ENCODE results near the gene ZNF775.

ZNF775 gene

DNA sequence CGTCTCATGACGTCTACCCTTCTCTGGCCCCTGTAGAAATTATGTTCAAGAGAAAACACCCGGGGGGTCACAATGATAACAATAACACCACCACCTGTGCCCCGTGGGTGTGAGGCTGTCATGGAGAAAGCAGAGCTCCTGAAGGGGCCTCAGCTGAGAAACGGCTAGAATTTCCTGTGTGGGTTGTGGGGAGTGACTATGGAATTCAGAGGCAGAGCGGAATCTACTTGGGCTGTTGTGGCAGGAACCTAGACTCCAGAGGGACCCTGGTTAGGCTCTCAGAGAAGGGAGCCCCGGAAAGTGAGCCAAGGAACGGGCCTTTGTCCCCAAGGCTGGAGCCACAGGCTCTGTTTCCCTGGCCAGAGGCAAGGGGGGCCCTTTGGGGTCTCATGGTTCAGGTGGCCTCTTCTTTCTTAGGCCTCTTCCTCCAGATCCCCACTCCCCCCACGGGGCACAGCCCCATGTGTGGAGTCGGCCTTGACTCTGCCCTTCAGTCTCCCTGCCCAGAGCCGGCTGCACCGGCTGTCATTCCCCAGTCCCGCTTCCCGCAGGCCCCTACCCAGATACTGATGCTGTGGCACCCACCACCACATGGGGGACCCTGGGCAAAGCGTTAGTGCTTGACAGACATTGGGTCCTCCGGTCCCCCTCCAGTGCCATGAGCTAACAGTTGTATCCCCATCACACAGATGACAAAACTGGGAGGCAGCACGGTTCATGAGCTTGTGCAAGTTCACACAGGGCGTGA, 64.8 kb downstream of the ZNF775 start:
- DNase-seq, result no peak
- no peak for TF ChIP-seq POLR2A (IDR thresholded peaks at IDR 0.05; ENCODE audit: low read length)
- no peak for TF ChIP-seq GATA1 (IDR thresholded peaks at IDR 0.05; ENCODE audit: low read depth, low read length)

DNA sequence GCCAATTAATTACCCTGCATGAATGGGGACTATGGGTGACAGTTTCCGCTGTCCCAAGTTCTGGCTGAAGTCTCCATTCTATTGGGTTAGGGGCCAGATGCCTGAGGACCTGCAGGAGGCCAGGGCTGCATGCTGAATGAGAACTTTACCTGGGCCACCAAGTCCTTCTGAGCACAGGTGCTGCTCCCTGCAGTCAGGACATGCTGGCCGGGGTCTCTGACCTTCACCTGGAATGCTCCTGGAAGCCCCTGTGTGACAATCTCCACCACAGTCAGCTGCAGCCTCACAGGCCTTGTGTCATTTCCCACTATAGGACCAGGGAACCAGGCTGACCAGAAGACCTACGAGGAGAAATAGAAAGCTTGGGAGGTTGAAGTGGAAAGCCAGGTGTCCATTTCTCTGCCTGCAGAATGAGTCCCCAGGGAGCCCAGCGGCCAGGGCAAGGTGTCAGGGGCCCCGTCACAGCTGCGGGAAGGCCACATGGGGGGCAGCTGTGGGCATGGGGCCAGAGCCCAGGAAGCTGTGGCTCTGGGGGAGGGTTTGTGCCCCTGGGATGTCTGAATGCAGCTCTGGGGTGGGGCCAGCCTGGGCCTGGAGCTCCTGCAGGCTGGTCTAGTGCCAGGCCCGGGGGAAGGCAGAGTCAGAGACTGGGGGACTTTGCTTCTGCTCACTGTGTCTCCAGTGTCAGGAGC, 65.7 kb downstream of the ZNF775 start:
- no peak for DNase-seq
- TF ChIP-seq GATA1 (IDR thresholded peaks at IDR 0.05; ENCODE audit: low read depth, low read length) (no peak), POLR2A (IDR thresholded peaks at IDR 0.05; ENCODE audit: low read length) (no peak)

DNA sequence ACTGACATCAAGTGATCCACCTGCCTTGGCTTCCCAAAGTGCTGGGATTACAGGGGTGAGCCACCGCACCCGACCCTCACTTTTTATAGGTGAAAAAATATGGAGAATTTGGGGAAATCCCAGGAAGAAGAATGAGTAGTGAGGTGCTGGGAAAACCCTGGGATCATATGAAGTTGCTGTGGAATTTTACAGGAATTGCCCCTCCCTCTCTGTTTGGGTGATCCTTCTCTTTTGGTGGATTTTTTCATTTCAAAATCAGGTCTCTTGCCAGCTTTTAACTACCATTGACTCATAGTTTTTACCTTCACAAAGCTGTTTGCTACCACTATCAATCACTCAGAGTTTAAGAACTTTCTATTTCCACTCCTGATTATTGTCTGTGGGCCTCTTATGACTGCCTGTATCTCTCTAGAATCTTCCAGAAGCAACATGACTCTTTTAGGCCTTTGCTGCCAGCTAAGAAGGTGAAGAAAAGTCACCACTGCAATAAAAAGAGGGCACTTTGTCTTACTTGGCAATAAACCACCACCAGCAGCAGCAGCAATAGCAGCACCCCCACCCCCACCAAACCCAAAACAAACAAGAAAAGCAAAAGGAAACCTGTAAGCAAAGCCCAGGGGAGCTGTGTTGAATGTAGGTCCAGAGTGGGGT, 67.3 kb downstream of the ZNF775 start:
- no peak for TF ChIP-seq POLR2A (IDR thresholded peaks at IDR 0.05; ENCODE audit: low read length)
- no peak for TF ChIP-seq GATA1 (IDR thresholded peaks at IDR 0.05; ENCODE audit: low read depth, low read length)
- no peak for DNase-seq
